GM19395 (cell line): ENCODE results near the gene KRT17.

Source experiments
- ATAC-seq: cut with Tn5 transposase; IDR thresholded peaks from one replicate; pipeline ENCODE4 v1.9.1; 2021; ENCODE audit warnings: mild to moderate bottlenecking, moderate library complexity; ENCODE audit not compliant: unreplicated experiment

Gene KRT17

DNA sequence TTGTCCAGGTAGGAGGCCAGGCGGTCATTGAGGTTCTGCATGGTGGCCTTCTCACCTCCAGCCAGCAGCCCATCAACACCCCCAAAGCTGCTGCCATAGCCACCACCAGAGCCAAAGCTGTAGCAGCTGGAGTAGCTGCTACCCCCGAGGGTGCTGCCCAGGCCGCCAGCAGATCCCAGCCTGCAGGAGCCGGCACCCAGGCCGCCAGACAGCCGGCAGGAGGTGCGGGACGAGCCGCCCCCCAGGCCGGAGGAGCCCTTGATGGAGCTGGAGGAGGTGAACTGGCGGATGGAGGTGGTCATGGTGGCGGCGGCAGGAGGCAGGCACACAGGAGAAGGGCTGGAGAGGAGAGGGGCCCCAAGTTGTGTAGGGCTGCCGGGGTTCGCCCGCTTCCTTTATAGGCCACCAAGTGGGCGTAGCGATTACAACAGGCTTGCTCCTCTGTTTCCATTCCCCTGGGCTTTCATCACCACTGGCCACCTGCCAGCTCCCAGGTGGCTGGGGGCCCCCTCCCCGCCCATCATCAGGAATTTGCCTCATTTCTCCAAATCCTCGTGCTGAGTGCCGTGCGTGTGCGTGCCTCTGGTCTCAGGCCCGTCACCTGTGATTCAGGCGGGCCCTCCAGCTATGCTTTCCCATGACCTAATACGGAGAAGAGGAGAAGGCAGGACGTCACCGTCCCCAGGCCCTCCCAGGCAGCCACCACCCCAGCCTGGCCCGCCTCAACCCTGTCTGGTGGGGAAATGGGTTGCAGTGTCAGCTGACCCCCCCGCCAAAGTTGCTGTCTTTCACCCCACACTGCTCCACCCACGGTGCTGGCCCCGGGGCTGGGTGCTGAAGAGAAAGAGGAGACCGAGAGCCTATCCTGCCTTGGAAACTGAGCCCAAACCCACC is at the start of gene KRT17:
KRT17 (minus strand) TSS at position 368 of the 894 bp plus-strand sequence; CDS start at position 302, 66 bp downstream.
- no peak for ATAC-seq

DNA sequence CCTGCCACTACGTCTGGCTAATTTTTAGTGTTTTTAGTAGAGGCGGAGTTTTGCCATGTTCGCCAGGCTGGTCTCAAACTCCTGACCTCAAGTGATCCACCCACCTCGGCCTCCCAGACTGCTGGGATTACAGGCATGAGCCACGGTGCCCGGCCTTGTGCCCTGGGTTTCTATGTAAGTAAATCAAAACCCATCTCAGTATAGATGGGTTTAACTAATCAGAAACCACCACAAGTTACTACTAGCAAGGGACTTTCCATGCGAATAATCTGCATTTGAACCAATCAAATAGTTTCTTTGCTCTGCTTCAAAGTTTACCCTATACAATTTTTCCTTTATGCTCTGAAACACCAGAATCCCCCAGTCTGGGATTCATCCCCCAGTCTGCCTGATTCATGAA is 47.8 kb upstream of the KRT17 start:
- no peak for ATAC-seq

GRCh38 chr17:41667280-41668041 is 43.1 kb upstream of the KRT17 start:
- ATAC-seq = no peak

GRCh38 chr17:41666708-41667279 is 42.4 kb upstream of the KRT17 start:
- ATAC-seq = peak; percentile 49

- peak; percentile 45 for ATAC-seq
Measured at GRCh38 chr17:41666237-41666641, 41.9 kb upstream of the KRT17 start.

DNA sequence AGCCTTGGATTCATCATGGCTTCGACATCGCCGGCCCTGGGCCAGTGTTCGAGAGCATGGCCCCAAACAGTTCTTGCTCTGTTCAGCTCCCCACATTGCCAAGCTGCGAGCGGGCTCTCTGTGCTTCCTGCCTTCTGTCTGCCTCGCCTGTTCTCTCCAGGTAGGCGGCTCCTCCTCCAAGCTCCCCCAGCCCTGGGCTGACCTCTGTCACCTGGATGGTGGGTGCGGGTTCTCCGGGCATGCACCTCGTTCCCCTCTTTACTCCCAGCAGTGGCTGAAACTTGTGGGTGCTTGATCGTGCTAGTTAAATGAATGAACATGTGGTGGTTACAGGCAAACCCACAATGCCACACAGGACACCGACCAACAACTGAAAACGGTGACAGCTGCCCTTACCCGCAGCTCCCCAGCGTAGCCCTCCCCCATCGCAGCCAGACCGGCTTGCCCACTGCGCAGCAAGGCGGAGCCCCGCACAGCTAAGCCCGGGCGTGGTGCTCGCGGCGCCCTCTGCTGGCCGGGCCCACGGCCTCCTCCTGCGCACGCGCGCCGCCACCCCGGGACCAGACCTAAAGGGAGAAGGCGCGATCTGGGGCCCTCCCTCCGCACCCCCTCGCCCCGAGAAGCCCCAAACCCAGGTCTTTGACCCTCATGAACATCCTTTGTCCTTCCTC is 41.3 kb upstream of the KRT17 start:
- peak; percentile 63 for ATAC-seq

- ATAC-seq = no peak
Measured at GRCh38 chr17:41664587-41665565, 40.5 kb upstream of the KRT17 start.

- no peak for ATAC-seq
Measured at GRCh38 chr17:41664172-41664457, 39.7 kb upstream of the KRT17 start.

GRCh38 chr17:41663451-41664171 is 39.2 kb upstream of the KRT17 start:
- ATAC-seq = no peak

DNA sequence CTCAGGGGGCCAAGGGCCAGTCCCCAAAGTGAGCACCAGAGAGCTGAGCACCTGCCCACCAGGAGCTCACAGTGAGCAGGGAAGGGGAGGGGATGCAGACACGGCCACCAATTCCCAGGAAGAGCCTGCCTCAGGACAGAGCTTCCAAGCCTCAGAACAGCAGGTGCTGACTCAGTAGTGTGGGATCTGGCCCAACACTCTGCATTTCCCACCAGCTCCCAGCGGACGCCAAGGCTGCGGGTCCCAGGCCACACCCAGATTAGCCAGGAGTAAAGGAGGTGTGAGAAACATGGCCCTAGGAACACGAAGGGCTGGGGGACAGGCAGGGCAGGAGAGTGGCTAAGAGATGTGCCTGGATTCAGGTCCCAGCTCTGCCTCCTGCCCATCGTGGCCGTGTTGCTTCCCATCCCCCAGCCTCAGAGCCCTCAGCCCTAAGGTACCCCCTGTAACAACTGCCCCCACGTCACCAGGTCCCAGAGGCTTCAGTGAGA is 35.9 kb upstream of the KRT17 start:
- ATAC-seq = no peak

GRCh38 chr17:41659427-41660212 is 35.2 kb upstream of the KRT17 start:
- ATAC-seq = no peak

GRCh38 chr17:41658846-41659245 is 34.5 kb upstream of the KRT17 start:
- no peak for ATAC-seq

GRCh38 chr17:41657936-41658335 is 33.6 kb upstream of the KRT17 start:
- no peak for ATAC-seq

GRCh38 chr17:41657176-41657754 is 32.9 kb upstream of the KRT17 start:
- no peak for ATAC-seq

- no peak for ATAC-seq
Measured at GRCh38 chr17:41656249-41657023, 32.1 kb upstream of the KRT17 start.

DNA sequence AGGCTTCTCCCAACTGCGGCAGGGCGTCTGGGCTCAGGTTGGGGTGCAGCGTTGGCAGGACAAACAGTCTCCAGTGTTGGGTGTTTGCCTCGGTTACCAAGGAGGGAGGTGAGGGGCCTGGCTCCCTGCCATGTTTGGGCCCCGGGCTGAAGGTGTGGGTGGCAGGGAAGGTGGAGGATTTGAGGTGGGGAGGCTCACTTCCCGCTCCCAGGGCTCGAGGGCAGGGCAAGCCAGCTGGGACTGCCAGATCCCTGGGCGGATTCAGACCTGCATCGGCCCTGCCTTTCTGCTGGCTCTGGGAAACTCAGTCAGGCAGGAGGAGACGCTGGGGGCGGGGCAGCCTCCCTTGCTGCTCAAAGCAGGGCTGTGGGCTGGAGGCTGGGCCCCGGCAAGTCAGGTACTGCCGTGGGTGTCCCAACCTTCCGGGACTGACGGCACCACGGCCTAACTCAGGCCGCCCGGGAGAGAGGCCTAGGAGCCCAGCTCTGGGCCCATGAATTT is 31.3 kb upstream of the KRT17 start:
- ATAC-seq = no peak
